ENCODE results near the gene CRYBB1.

The CRYBB1 gene

GRCh38 chr22:26606611-26607010 lies 11.2 kb downstream of the CRYBB1 start:
- no peak for DNase-seq (ENCODE audit: low read depth in 2 of 2)

DNA sequence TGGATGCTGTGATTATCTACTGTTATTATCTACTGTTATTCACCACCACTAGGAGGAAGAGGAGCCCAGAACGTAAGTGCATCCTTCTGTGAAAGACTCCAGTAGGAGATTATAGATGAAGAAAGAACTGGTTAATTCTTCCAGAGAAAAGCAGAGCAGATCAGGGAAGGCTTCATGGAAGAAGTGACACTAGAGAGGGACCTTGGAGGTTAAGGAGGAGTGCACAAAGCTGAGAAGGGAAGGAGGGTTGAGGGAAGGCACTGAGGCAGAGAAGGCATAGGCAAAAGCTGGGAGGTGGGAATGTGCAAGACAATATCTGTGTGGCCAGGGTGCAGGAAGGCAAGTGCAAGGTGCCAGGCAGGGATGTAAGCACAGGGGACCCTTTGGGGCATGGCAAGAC lies 13.5 kb downstream of the CRYBB1 start:
- DNase-seq (ENCODE audit: low read depth in 2 of 2): no peak

DNA sequence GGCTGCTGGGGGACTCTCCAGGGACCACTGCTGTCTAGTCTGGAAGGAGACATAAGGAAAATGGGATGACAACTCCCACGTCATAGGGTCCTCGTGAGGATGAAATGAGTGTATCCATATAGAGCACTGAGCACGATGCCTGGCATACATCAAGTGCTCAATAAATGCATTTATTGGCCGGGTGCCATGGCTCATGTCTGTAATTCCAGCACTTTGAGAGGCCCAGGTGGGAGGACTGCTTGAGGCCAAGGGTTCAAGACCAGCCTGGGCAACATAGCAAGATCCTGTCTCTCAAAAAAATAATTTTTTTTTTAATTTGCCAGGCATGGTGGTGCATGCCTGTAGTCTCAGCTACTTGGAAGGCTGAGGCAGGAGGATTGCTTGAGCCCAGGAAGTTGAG lies 15.7 kb downstream of the CRYBB1 start:
- DNase-seq (ENCODE audit: low read depth in 2 of 2): no peak

GRCh38 chr22:26601726-26602125 lies 16.1 kb downstream of the CRYBB1 start:
- no peak for DNase-seq (ENCODE audit: low read depth in 2 of 2)

DNA sequence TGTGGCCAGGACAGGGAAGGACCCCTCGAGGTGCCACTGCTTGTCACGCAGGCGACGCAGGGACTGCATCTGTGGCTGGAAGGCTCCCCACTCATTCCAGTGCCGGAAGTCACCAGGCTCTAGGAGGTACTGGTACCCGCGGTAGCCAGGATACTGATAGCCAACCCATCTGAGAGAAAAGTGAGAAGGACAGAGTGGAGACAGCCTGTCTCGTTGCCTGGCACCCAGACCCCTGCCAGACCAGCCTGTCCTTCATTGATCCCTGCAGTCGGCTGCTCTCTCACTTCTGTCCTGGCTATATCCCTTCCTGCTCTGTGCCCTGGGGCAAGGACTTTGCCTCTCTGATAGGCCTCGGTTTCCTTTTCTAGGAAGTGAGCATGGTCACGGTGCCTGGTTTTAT lies 18.3 kb downstream of the CRYBB1 start:
- DNase-seq (ENCODE audit: low read depth in 2 of 2): no peak

- no peak for DNase-seq (ENCODE audit: low read depth in 2 of 2)
These were observed 20.3 kb downstream of the CRYBB1 start for GRCh38 chr22:26597480-26597879.

- DNase-seq (ENCODE audit: low read depth in 2 of 2): no peak
These were observed 20.8 kb downstream of the CRYBB1 start for GRCh38 chr22:26597026-26597425.

GRCh38 chr22:26593763-26594162 lies 24.1 kb downstream of the CRYBB1 start:
- DNase-seq (ENCODE audit: low read depth in 2 of 2): no peak

DNA sequence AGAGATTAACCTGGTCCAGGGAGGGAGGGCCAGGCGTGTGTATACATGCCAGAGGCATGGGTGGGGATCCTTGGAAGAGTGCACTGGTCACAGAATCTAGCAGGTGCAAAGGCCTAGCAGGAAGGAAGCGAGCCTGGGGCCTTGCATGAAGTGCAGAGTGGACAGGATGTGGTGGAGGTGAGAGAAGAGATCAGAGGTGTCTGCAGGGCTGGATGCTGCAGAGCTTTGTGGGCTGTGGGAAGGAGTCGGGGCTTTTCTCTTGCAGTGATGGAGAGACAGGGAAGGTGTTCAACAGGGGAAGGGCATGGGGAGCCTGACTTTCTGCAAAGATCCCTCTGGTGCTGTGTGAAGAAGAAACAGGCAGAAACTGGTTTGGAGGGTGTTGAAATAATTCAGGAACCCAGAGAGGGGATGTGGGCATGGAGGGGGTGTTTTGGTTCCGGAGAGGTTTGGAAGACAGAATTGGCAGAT lies 25.4 kb downstream of the CRYBB1 start:
- DNase-seq (ENCODE audit: low read depth in 2 of 2): no peak

DNA sequence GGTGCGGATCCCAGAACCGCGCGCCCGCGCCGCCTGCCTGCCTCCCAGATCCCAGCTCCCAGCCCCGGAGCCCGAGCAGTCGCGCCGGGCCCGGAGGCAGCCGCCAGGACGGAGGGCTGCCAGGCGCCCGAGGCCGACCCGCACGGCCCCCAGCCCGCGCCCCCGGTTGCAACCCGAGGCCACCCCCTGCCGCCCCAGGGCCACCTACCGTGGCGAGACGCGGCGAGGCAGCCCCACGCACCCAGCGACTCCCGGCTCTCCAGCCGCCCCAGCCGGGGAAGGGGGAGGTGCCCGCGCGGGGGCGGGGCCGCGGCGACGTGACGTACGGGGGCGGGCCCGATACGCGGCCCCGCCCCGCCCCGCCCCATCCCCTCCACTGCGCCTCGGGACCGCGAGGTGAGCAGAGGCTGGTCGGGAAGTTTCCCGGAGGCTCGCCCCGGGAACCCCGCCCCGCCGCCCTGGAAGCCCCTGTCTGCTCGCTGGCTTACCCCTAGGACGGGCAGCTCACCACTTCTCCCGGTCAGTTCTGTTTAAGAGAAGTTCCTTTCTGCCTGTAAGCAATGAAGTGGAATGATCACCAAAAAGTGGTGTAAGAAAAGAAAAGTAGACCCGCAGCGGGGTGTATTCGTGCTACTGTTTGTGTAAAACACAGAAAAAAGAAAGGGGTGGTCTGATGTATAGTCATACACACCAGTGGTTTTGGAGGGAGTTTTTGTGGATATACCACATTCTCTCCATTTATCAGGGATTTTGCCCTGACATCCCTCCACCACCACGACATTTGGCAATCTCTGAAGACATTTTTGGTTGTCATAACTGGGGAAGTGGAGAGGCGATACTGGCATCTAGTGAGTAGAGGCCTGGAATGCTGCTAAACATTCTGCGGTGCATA lies 27.7 kb downstream of the CRYBB1 start, which contains the start of gene TPST2:
TSS of gene TPST2 (minus strand) at position 288 of the 892 bp plus-strand sequence. CDS start 48,502 bp downstream, outside the sequence.
- DNase-seq (ENCODE audit: low read depth in 2 of 2): peak; percentile 57 to 61

DNA sequence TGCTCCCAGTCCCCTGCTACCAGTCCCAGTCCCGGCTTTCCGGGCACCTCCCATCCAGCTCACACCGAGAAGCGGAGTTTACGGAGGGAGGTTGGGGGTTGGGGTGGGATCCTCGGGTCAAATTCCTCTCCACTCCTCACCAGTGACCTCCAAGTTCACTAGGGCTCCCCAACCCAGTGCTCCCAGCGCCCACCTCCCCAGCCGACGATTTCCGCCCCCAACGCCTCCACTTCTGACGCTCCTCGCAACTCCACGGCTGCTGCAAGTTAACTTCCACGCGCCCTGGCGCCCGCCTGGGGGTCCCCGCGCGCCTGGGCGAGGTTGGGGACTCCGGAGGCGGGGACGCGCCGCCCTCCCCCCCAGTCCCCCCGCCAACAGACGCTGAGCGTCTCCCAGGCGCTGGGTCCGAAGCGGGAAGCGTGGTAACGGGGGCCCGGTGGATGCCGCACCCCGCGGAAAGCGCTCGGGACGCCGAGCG lies 28.4 kb downstream of the CRYBB1 start:
- no peak for DNase-seq (ENCODE audit: low read depth in 2 of 2)

DNA sequence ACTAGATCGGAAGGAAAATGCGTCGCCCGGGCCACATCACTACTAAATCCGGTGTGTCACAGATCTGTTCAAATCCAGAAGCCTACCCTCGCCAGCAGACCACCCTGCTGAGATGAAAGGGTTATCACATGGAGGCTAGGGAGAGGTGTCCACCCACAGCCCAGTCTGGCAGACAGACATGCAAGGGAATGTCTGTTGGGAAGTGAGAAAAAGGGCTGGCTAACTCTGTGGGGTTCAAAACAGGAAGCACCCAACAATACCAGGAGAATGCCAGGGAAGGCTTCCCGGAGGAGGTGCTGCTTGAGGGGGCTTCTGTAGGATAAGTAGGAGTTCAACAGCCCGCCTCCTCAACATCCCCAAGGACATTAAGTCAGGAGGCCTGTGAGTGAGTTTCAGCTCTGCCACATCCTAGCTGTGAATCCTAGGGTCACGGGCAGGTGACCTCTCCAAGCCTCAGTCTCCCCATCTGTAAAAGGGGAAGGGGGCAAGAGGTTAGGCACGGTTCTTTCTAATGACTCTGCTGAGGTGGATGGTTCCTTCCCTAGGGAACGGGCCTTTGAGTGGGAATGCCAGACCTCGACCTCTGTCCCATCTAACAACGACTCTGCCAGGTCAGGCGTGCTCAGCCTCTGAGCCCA lies 29.0 kb downstream of the CRYBB1 start:
- DNase-seq (ENCODE audit: low read depth in 2 of 2): no peak

DNA sequence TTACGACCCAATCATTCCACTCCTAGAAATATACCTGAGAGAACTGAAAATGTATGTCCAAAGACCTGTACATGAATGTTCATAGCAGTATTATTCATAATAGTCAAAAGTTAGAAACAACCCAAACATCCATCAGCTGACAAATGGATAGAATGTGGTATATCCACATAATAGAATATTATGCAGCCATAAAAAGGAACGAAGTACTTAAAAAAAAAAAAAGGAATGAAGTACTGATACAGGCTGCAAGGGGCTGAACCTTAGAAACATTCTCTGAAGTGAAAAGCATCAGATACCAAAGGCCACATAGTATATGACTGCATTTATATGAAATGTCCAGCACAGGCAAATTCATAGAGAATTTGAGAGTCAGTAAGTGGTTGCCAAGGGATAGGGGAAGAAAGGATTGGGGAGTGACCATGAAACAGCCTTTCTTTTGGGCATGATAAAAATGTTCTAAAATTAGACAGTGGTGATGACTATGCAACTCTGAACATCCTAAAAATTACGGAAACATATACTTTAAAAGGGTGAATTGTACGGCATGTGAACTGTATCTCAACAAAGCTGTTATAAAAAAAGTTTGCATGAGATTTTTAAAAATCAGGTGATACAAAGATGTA lies 29.7 kb downstream of the CRYBB1 start:
- no peak for DNase-seq (ENCODE audit: low read depth in 2 of 2)

DNA sequence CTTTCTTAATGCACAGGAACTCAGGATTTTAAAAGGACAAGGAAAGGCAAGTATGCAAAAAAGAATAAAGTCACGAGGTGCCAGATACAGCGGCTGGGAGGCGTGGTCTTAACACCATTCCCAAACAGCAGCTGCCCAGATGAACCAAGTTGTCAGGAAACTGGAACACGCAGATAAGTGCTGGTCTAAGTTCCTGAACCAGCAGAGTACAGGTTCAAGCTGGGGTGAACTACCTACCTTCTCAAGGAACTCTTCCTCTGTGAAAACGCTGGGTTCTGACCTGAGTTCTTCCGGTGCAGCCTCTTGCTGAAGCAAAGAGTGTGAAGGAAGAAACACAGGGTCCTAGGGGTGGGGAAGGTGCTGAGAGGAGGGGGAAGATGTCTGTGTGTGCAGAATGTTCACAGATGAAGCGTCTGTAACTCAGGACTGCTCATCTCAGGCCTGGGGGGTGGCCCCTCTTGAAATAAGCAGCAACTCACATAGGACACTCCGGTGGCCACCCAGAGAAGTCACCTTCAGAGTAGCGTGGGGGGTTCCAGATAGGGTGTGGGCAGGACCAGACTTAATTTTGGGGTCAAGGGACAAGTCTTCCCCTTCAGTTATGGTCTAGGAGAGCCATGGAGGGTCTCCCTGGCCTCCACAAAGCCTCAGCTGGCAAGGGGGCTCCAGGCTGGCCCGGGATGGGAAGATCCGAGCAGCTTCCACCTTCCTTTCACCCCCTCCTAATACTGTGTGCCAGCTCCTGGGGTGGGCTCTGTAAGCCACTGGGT lies 31.1 kb downstream of the CRYBB1 start:
- no peak for DNase-seq (ENCODE audit: low read depth in 2 of 2)

GRCh38 chr22:26585104-26585790 lies 32.6 kb downstream of the CRYBB1 start:
- no peak for DNase-seq (ENCODE audit: low read depth in 2 of 2)

GRCh38 chr22:26584010-26584409 lies 33.8 kb downstream of the CRYBB1 start:
- DNase-seq (ENCODE audit: low read depth in 2 of 2): no peak

DNA sequence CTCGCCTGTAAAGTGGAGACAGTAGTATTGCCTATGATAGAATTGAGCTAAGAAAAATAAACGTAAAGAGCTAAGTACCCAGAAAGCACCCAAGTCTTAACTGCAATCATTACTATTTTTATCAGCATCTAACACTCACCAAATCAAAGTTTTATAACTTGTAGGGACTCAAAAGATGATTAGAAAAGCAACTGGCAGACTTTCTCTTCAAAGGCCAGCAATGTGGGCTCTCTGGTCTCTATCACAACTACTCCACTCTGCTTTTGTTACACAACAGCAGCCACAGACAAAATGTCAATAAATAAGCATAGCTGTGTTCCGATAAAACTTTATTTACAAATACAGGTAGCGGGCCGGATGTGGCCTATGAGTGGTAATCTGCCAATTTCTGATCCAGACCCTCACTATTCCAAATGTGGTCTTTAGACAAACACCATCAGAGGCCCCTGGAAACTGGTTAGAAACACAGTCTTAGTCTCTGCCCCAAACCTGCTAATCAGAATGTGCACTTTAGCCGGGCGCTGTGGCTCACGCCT lies 36.1 kb downstream of the CRYBB1 start:
- DNase-seq (ENCODE audit: low read depth in 2 of 2): no peak

GRCh38 chr22:26581026-26581425 lies 36.8 kb downstream of the CRYBB1 start:
- no peak for DNase-seq (ENCODE audit: low read depth in 2 of 2)

GRCh38 chr22:26580240-26580962 lies 37.4 kb downstream of the CRYBB1 start:
- DNase-seq (ENCODE audit: low read depth in 2 of 2): no peak

DNA sequence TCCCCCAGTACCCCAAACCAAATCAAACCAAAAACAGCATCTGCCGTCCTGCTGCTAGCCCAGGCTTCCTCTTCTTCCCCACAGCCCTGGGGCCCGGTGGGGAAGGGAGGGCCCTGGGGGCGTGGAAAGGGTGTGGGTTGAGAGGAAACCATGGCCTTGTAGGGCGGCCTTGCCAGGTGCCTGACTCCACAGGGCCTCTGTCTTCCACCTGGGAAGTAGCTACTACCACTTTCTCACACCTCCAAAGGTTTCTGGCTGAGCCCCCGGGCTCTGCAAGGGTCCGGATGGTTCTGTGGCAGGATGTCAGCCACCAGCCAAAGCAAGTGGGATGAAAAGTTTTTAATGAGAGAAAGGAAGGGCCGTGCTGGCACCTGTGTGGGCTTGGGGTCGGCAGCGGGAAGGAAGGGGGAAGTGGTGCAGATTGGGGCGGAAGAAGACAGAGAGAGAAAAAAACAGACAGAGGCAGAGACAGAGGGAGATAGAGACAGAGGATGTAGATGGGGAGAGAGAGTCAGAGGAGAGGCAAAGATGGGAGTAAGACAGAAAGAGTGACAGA lies 38.4 kb downstream of the CRYBB1 start:
- DNase-seq (ENCODE audit: low read depth in 2 of 2): no peak

Measured in stimulated activated CD4-positive, alpha-beta T cell treated with anti-CD3 and anti-CD28 coated beads, Interleukin-1b, Interleukin-23, amount 100 ng/mL, for 1 hour (primary cell).